Measurements from ENCODE around the gene ZNF280C. TPM values are rescaled to one million over a fixed set of nuclear protein-coding genes. Genes with fewer than 3 reads are reported as not detected.

Gene ZNF280C
- total RNA-seq, 1 donor = 8.6 TPM

DNA sequence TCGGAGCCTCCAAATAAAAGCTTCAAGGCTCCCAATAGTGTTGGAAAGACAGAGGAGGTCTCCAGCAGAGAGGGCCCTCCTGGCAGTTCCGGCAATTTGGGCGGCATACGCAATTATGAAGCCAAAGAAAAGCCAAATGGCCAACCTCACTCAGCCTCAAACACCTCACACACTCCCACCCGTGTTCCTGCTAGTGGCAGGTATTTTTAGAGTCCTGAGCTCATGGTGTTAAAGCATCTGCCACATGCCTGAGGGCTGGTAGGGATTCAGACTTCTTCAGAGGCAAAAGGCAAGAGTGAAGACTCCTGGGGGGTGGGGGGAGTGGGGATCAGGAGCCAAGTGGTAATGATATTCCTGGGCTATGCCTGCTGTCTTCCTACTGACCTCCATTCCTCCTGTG lies 89.5 kb downstream of the ZNF280C start:
- H3K4me3 ChIP-seq (ENCODE audit: low read depth, low read length) = no peak overlapping the region
- no peak for DNase-seq (ENCODE audit: low read depth)
- TF ChIP-seq, protein P1, sequence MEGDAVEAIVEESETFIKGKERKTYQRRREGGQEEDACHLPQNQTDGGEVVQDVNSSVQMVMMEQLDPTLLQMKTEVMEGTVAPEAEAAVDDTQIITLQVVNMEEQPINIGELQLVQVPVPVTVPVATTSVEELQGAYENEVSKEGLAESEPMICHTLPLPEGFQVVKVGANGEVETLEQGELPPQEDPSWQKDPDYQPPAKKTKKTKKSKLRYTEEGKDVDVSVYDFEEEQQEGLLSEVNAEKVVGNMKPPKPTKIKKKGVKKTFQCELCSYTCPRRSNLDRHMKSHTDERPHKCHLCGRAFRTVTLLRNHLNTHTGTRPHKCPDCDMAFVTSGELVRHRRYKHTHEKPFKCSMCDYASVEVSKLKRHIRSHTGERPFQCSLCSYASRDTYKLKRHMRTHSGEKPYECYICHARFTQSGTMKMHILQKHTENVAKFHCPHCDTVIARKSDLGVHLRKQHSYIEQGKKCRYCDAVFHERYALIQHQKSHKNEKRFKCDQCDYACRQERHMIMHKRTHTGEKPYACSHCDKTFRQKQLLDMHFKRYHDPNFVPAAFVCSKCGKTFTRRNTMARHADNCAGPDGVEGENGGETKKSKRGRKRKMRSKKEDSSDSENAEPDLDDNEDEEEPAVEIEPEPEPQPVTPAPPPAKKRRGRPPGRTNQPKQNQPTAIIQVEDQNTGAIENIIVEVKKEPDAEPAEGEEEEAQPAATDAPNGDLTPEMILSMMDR (IDR thresholded peaks at IDR 0.05; ENCODE audit: insufficient read depth, low read length) = no peak

DNA sequence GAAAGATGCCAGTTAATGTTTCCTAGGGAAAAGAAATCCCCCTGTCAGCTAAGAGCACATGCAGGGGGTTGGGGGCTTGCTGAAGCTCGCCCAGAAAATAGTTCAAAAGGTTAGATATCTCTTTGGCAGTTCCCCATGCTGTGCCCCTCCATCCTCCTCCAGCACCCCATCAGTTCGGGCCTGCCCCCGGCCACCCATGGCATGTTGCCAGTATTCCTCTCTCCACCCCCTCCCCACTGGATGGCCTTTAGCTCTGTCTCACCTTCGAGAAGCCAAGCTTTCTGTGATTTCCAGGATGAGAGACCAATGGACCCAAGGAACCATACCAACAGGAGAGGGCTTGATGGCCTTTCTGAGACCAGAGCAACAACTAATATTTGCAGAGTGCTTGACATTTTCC lies 91.8 kb downstream of the ZNF280C start:
- no peak for DNase-seq (ENCODE audit: low read depth)
- TF ChIP-seq, protein P1 (IDR thresholded peaks at IDR 0.05; ENCODE audit: insufficient read depth, low read length) = no peak
- no peak overlapping the region for H3K4me3 ChIP-seq (ENCODE audit: low read depth, low read length)

DNA sequence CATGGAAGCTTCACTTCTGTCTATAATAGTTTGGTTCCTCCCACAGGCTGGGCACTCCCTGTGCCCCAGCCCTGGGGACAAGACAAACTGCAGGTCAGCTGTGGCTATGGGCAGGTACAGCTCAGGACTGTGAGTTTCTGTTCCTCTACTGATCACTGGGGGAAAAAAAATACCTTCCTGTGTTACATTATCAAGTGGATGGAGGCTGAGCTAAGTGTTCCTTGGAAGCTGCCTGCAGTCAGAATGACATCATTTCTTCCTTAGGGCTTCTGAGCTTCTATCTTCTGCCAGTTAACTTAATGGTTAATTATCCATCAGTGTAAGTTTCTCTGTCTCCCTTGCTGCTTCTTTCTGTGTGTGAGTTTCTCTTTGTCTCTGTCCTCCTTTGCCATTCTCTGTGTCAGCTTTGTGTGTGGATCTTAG lies 92.3 kb downstream of the ZNF280C start:
- no peak for DNase-seq (ENCODE audit: low read depth)
- TF ChIP-seq, protein P1 (IDR thresholded peaks at IDR 0.05; ENCODE audit: insufficient read depth, low read length) = no peak
- no peak overlapping the region for H3K4me3 ChIP-seq (ENCODE audit: low read depth, low read length)

DNA sequence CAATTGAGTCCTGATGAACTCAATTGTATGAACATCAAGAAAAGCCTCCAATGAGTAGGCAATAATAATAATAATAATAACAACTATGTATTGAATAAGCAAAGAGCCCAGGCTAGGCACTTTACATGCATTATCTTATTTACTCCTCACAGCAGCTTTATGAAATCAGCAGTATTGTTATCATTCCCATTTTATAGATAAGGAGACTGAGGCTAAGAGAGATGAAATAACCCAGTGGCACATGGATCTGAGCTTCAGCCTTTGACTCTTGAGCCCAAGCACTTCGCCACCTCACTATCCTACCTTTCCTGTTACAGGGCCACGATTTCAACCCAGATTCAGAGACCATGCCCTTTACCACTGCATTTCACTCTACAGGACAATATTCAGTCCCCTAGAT lies 93.8 kb downstream of the ZNF280C start:
- no peak overlapping the region for H3K4me3 ChIP-seq (ENCODE audit: low read depth, low read length)
- TF ChIP-seq, protein P1 (IDR thresholded peaks at IDR 0.05; ENCODE audit: insufficient read depth, low read length) = no peak
- no peak for DNase-seq (ENCODE audit: low read depth)

DNA sequence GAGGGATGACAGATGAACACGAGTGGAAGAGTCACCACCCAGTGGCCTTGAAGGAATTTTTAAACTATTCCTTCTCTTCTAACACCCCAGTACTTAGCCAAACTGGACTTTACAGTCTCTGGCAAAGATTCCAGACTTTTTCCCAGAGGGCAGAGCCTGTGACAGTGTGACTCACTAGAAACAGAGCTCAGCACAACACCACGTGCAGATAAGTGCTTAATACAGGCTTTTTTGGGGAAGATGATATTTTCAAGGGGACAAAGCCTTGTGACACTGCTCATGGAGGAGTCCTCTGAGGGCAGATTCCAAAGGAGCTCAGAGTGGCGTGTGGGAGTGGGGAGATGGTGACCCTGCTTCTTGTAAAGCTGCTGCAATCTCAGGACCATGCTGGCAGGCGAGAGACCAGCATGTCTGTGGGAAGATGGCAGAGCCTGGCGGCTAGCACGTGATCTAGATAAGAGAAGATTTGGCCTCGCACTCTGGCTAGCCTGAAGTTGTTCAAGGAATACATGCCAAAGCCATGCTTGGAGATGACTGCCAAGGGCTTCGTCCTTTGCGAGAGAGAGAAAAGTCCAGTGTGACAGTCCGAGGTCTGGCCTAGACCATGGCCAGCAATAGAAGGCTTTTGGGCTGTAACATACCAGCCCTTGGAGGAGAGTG lies 94.5 kb downstream of the ZNF280C start:
- H3K4me3 ChIP-seq (ENCODE audit: low read depth, low read length) = no peak overlapping the region
- peak; percentile 91 for DNase-seq (ENCODE audit: low read depth)
- TF ChIP-seq, protein P1 (IDR thresholded peaks at IDR 0.05; ENCODE audit: insufficient read depth, low read length) = no peak

DNA sequence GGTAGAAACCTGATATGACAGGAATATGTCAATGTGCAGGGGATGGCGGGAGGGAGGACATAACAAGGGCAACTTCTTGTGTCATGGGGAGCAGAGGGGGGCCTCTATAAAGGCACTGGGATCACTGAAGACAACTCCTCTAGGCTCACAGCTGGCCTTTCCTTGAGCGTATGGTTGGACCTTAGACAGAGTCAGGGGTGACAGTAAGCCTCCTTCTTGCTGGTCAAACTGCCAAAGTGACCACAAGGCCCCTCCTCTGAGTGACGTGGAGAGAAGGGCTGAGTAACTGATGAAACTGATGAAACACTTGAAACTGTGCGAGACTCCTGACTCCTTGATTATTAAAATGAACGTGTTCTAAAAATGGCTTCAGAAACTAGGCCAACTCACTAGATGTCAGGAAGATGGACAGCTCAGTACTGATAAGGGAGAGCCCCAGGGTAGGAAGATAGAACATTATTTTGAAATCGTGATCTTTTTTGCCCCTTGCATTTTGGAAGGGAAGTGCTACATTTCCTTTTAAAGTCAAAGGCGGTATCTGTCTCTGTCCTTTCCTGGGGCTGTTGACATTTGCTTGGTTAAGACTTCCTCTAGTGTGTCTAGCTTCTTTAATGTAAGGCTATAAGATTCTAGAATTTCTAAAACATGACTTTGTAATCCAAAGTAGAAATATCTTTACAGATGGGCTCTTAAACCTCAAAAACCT lies 95.4 kb downstream of the ZNF280C start:
- DNase-seq (ENCODE audit: low read depth) = peak; percentile 93
- TF ChIP-seq, protein P1 (IDR thresholded peaks at IDR 0.05; ENCODE audit: insufficient read depth, low read length) = no peak
- peak overlapping the region; percentile 28 for H3K4me3 ChIP-seq (ENCODE audit: low read depth, low read length)

All from fibroblast of the aortic adventitia (primary cell).